Gastrocnemius medialis (tissue), 4 donors: ENCODE data around the gene ATAT1. TPM values are rescaled to one million over a fixed set of nuclear protein-coding genes. Genes with fewer than 3 reads are reported as not detected.
"Not testable (repeated sequence)": the region's sequence is repeated elsewhere in the genome, so short reads cannot be mapped to it uniquely, and the experiment has no call there.

ENCODE experiments used
- ATAC-seq, 2 donors: fragments of 150-250 bp; one replicate each; pipeline ENCODE4 v1.9.1; 2016
- DNase-seq, 2 donors: peaks; one replicate each; pipeline ENCODE4 v3.0.0-alpha.2; 2019
- H3K27ac ChIP-seq, 4 donors: fragments of 200-600 bp; sonication (generic); 1 replicate in 1 of 4; 2 replicates in 3 of 4; pipeline ENCODE4 v1.5.1; 2016 to 2018; ENCODE audit warnings: mild to moderate bottlenecking in 2 of 4, moderate library complexity in 1 of 4
- H3K27me3 ChIP-seq, 3 donors: fragments of 200-600 bp; sonication (generic) in 2 of 3; 1 replicate in 1 of 3; 2 replicates in 2 of 3; pipeline versions ENCODE4 v1.5.1 to v1.6.0; 2016 to 2019; ENCODE audit warnings: mild to moderate bottlenecking in 1 of 3, moderate library complexity in 1 of 3
- H3K36me3 ChIP-seq, 2 donors: fragments of 200-600 bp; sonication (generic) in 1 of 2; one replicate each; pipeline ENCODE4 v1.5.1; 2017 to 2018
- H3K4me1 ChIP-seq, 2 donors: fragments of 200-600 bp; sonication (generic) in 1 of 2; one replicate each; pipeline ENCODE4 v1.5.1; 2016 to 2017; ENCODE audit warnings: mild to moderate bottlenecking in 2 of 2
- H3K4me3 ChIP-seq, 4 donors: fragments of 200-600 bp; sonication (generic) in 3 of 4; 1 replicate in 1 of 4; 2 replicates in 3 of 4; pipeline ENCODE4 v1.5.1; 2016 to 2019; ENCODE audit warnings: mild to moderate bottlenecking in 2 of 4
- H3K9me3 ChIP-seq, 3 donors: fragments of 200-600 bp; sonication (generic) in 2 of 3; 1 replicate in 1 of 3; 2 replicates in 2 of 3; pipeline ENCODE4 v1.5.1; 2016 to 2019
- CTCF ChIP-seq, 5 experiments: fragments of 450-650 bp in 3 of 5; fragments of 200-600 bp in 2 of 5; sonication (generic) in 2 of 5; IDR thresholded peaks in 4 of 5; conservative IDR thresholded peaks in 1 of 5; 1 replicate in 4 of 5; 2 replicates in 1 of 5; pipeline ENCODE4 v1.5.1; 2016 to 2019; ENCODE audit warnings: antibody characterized with exemption in 5 of 5, mild to moderate bottlenecking in 3 of 5, moderate library complexity in 3 of 5
- POLR2A ChIP-seq, 2 donors: fragments of 450-650 bp; IDR thresholded peaks; one replicate each; pipeline ENCODE4 v1.6.1; 2017; ENCODE audit warnings: antibody characterized with exemption in 2 of 2, mild to moderate bottlenecking in 2 of 2, moderate library complexity in 2 of 2
- in situ Hi-C, 4 donors: fragments of 200-750 bp; cut with MboI; loops; one replicate each; pipeline versions ENCODE4 v1.15.0 to v1.8.0; 2017; ENCODE audit warnings: low sequenced_read_pairs in 4 of 4
- intact Hi-C: fragments of 100-400 bp; cut with DNase I; formaldehyde crosslinking; loops from one replicate; pipeline ENCODE4 v1.15.1; 2023; ENCODE audit warnings: low total_unique reads
- total RNA-seq, 4 donors: library from RNA; depleted of rRNA; stranded (reverse); fragments of >200 nt; gene quantifications; one replicate each; pipeline versions ENCODE4 v1.1.0 to v1.2.3, GENCODE V29; 2016

Gene ATAT1
- total RNA-seq, 4 donors from 2014 or later = 0.73 to 7.8 (median 1.7) TPM

DNA sequence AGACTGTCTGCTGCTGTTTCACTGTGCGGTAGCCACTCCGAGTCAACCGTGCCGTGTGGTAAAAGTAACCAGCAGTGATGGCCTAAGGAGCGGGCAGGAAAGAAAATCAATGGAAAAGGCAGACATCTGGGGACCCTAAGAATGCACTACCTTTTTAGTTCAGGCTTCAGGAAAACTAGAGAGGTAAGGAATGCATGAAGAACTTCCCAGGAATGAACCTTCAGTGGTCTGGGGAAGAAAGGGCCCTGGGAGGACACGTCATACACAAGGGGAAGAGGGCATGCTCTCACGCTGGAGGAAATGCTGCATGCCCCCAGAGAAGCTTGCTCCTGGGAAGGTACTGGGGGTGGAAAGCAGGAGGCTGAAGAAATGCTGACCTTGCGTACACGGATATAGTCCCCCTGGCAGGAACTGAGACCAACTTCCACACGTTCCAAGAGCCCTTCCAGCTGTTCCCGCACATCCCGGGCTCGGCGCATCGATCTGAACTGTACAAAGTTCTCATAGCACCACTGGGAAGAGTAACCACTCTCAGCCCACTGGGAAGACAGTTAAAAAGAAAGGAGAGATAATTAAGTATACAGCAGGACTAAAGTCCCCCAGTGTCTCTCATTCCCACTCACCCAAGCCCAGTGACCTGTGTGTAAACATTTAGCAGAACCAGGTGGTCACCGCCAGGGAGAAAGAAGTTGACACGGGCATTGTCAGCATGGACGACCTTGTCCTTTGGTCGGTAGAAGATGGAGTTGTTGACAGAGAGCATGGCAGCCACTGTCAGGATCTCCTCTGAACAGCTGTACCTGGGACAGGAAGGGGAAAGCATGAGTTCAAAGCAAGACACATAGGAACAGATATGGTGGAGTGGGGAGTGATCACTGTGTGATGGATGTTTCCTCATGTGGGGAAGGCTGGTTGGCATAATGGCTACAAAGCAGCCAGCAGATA, 28.4 kb downstream of the ATAT1 start:
- Histone ChIP-seq H3K27me3 (no peaks in the 10 kb centered on the region), H3K4me1 (no peaks in the 10 kb centered on the region), H3K36me3 (peaks cover 2 to 99% of the 10 kb centered on the region in 2 donors), H3K4me3 (no peak overlapping the region), H3K27ac (no peak overlapping the region), H3K9me3 (no peaks in the 10 kb centered on the region)
- intact Hi-C loops = no loop called here
- in situ Hi-C loops = loop anchor here in 1 of 4 donors (25.0 kb wide), 1 partner anchor 432 kb away; no protein-coding TSS in a partner anchor
- no peak for TF ChIP-seq CTCF (IDR thresholded peaks at IDR 0.05 in 4 of 5, conservative IDR thresholded peaks at IDR 0.05 in 1 of 5)
- TF ChIP-seq POLR2A (IDR thresholded peaks at IDR 0.05) = no peak
- DNase-seq = no peak
- ATAC-seq = no peak

- in situ Hi-C loops (loop anchor here in 1 of 4 donors (25.0 kb wide), 1 partner anchor 432 kb away; no protein-coding TSS in a partner anchor), intact Hi-C loops (no loop called here)
- H3K27ac ChIP-seq = no peak overlapping the region
- ATAC-seq (no peak), DNase-seq (no peak)
- H3K27me3 ChIP-seq = no peaks in the 10 kb centered on the region
- H3K9me3 ChIP-seq = no peaks in the 10 kb centered on the region
- H3K36me3 ChIP-seq = peaks cover 2 to 100% of the 10 kb centered on the region in 2 donors
- H3K4me1 ChIP-seq = no peaks in the 10 kb centered on the region
- TF ChIP-seq POLR2A (IDR thresholded peaks at IDR 0.05) (no peak), CTCF (IDR thresholded peaks at IDR 0.05 in 4 of 5, conservative IDR thresholded peaks at IDR 0.05 in 1 of 5) (no peak)
- H3K4me3 ChIP-seq = no peak overlapping the region
These were observed 29.0 kb downstream of the ATAT1 start for GRCh38 chr6:30655743-30656094.

GRCh38 chr6:30656513-30656912, 29.8 kb downstream of the ATAT1 start:
- in situ Hi-C loops (loop anchor here in 1 of 4 donors (25.0 kb wide), 1 partner anchor 431 kb away; no protein-coding TSS in a partner anchor), intact Hi-C loops (no loop called here)
- Histone ChIP-seq H3K4me1 (no peaks in the 10 kb centered on the region), H3K27me3 (no peaks in the 10 kb centered on the region), H3K27ac (no peak overlapping the region), H3K4me3 (no peak overlapping the region), H3K36me3 (peaks cover 2 to 99% of the 10 kb centered on the region in 2 donors), H3K9me3 (no peaks in the 10 kb centered on the region)
- DNase-seq = no peak
- no peak for ATAC-seq
- no peak for TF ChIP-seq CTCF (IDR thresholded peaks at IDR 0.05 in 4 of 5, conservative IDR thresholded peaks at IDR 0.05 in 1 of 5)
- no peak for TF ChIP-seq POLR2A (IDR thresholded peaks at IDR 0.05)

DNA sequence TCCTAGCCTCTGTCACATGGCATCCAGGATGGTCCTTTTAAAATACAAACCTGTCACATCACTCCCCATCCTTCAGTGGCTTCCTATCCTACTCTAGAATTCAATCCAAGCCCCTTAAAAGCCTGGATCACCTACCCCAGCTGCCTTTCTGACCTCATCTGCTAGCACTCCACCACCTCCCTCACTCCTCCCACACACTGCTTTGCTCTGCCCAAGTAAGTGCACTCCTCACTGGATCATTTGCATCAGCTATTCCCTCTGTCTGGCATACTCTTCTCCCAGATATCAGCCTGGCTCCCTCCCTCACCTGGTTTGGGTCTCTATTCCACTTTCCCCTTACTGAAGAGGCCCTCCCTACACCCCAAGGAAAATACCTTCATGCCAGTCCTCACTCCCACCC, 30.8 kb downstream of the ATAT1 start:
- intact Hi-C loops = no loop called here
- Histone ChIP-seq H3K4me1 (no peaks in the 10 kb centered on the region), H3K9me3 (no peaks in the 10 kb centered on the region), H3K4me3 (no peak overlapping the region), H3K27me3 (no peaks in the 10 kb centered on the region), H3K27ac (no peak overlapping the region), H3K36me3 (peaks cover 2 to 99% of the 10 kb centered on the region in 2 donors)
- no peak for TF ChIP-seq POLR2A (IDR thresholded peaks at IDR 0.05)
- no peak for TF ChIP-seq CTCF (IDR thresholded peaks at IDR 0.05 in 4 of 5, conservative IDR thresholded peaks at IDR 0.05 in 1 of 5)
- in situ Hi-C loops = loop anchor here in 1 of 4 donors (25.0 kb wide), 1 partner anchor 430 kb away; no protein-coding TSS in a partner anchor
- ATAC-seq (no peak), DNase-seq (no peak)

- H3K36me3 ChIP-seq = peaks cover 2 to 99% of the 10 kb centered on the region in 2 donors
- ATAC-seq, H3K4me1 ChIP-seq, H3K27me3 ChIP-seq, intact Hi-C loops, H3K9me3 ChIP-seq, H3K27ac ChIP-seq, H3K4me3 ChIP-seq, DNase-seq: not testable (repeated sequence)
- in situ Hi-C loops = loop anchor here in 1 of 4 donors (25.0 kb wide), 1 partner anchor 429 kb away; no protein-coding TSS in a partner anchor
These were observed 31.2 kb downstream of the ATAT1 start for GRCh38 chr6:30657922-30658321.
